HuH-7.5 (cell line): ENCODE data around the gene RNU7-1.
"Not testable (repeated sequence)": the region's sequence is repeated elsewhere in the genome, so short reads cannot be mapped to it uniquely, and the experiment has no call there.

ENCODE experiments used
- DNase-seq: peaks from one replicate; pipeline ENCODE4 v3.0.0; 2011; ENCODE audit warnings: low spot score

RNU7-1 gene

DNA sequence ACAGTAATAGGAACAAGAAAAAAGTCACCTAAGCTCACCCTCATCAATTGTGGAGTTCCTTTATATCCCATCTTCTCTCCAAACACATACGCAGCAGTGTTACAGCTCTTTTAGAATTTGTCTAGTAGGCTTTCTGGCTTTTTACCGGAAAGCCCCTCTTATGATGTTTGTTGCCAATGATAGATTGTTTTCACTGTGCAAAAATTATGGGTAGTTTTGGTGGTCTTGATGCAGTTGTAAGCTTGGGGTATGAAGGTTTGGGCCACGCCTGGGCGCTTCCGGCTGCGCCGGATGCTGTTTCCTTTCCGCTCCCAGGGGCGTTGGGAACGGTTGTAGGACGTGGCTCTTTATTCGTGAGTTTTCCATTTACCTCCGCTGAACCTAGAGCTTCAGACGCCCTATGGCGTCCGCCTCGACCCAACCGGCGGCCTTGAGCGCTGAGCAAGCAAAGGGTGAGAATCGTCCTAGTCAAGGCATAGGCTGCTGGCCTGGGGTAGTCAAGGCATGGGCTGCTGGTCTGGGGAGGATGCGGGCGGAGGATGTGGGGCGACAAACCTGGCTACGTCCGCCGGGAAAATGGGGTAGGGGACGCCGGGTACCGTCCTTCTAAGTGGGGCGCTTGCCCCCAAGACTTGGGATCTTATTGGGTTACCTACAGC is at the start of gene RNU7-1, which contains the start of gene C12orf57:
RNU7-1 (plus strand) TSS at position 95 of the 659 bp plus-strand sequence.
C12orf57 (plus strand) TSS at position 301 of the 659 bp plus-strand sequence; CDS start at position 401, 100 bp downstream.
- DNase-seq = peak; percentile 90

DNA sequence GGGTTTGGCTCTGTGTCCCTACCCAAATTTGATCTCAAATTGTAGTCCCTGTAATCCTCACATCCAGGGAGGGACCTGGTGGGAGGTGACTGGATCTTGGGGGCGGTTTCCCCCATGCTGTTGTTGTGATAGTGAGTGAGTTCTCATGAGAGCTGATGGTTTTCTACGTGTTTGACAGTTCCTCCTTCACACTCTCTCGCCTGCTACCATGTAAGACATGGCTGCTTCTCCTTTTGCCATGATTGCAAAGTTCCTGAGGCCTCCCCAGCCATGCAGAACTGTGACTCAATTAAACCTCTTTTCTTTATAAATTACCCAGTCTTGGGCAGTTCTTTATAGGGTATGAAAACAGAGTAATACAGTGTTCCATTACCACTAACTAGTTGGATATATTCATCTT is 49.3 kb upstream of the RNU7-1 start:
- DNase-seq = no peak

DNA sequence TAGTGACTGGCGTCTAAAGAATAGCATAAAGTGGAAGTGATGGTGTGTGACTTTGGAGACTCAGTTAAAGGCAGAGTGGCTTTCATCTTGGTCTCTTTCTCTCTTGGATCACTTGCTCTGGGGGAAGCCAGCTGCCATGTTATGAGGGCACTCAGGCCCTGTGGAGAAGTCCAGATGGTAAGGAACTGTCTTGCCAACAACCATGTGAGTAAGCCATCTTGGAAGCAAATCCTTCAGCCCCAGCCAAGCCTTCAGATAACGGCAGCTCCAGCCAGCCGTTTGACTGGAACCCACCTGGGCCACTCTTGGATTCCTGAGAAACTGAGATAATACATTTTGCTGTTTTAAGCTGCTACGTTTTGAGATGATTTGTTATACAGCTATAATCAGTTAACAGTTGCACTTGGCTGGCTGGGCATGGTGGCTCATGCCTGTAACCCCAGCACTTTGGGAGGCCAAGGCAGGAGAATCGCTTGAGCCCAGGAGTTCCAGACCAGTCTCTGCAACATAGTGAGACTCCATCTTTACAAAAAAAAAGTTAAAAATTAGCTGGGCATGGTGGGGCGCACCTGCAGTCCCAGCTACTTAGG is 46.7 kb upstream of the RNU7-1 start:
- no peak for DNase-seq

DNA sequence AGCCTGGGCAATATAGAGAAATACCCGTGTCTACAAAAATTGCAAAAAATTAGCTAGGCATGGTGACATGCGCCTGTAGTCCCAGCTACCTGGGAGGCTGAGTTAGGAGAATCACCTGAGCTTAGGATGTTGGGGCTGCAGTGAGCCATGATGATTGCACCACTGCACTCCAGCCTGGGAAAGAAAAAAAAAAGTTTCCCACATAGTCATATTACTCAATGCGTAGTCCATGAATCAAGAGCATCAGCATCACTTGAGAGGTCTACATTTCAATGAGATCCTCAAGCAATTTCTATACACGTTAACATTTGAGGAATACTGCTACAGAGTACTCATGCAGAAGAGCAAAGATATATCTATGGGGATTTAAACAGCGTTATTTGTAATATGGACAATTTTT is 44.2 kb upstream of the RNU7-1 start:
- no peak for DNase-seq

DNA sequence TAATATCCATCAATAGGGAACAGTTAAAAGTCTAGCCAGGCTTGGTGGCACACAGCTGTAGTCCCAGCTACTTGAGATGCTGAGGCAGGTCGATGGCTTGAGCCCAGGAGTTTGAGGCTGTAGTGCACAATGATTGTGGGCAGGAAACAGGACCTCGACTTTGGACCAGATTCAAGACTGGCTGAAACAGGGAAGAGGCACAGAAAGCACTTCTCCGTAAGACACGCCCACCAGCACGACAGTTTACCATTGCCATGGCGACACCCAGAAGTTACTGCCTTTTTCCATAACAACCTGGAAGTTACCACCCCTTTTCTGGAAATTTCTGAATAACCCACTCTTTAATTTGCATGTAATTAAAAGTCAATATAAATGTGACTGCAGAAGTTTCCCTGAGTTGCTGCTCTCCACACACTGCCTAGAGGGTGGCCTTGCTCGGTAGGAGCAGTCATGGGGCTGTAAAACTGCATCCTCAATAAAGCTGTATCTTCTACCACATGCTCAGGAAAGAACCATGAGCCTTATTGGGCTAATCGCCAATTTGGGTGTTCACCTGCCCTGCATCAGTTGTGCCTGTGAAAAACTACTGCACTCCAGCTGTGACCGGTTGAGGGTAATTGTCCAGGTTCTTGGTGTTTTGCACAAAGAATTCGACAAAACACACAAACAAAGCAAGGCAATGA is 43.6 kb upstream of the RNU7-1 start:
- no peak for DNase-seq

DNA sequence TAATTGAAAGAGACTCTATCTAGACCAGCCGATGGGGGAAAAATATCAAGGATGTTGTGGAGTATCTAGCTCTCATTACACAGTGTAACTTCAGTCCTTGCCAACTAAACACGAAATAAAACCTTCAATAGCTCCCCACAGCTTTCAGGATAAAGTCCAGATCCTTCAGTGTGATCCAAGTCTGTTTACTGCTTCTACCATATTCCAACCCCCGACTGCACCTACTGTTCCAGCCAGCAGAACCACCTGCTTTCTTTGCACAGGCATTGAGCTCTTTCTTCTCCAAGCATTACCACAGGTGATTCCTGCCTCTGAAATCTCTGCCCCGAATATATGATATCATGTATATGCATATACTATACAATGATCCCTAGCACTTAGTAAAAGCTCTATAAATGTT is 41.2 kb upstream of the RNU7-1 start:
- no peak for DNase-seq

DNA sequence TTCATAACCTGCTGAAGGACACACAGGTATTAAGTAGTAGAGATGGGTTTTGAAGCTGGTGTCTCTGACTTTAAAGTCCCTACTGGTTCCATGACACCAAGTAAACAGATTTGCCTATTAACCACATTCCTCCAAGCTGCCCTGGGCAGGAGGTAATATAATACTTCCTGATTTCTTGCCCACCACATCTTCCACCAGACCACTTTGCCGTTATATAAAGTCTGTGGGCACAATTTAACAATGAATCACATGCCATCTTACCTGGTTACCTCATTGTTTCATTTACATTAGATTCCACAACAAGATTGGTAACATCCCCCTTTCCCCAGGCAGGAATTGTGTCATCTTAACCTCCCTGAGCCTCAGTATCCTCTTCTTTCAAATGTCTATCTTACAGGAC is 39.9 kb upstream of the RNU7-1 start:
- no peak for DNase-seq

DNA sequence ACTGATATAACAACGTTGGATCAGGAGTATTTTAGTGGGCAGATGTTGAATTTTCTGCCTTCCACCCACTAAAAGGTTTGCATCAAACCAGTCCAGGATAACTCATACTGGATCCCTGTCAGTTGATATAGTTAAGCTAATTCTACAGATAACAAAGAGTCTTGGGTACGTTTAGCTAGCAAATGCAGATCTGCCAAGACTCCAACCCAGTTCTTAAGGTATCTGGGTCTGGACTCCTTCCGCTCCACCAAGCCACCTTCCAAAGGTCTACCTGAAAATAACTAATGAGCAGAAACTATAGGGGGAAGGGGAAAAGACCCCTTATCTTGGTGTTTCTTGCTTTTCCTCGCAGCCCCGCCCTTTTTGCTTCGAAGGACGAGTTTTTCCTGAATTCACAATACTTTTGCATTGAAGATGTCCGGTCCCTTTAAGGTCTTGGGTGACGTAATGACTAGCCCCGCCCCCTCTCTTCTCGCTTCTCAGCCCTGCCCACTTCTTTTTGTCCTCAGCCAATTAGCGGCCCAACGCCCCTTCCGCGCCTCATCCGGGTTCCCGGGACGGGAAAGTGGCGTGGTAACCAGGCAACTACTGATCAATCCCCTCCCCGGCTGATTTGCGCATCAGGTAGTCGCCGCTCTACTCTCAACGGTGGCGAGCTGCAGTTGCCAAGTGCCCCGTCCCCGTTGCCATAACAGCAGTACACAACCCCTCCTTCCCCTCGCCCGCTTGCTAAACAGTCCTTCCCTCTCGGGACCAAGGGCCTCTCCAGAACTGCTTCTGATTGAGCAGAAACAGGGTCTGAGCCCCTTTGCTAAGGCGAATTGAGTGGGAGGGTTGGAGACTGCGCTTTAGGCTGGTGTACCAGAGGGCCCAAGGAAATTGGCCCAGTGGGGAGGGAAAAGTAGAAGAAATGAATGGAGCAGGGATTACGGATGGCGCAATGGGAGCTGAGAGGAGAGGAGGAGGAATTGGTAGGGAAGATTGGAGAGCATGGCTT is 39.0 kb upstream of the RNU7-1 start, which contains the start of gene LRRC23:
LRRC23 (plus strand) TSS at position 543 of the 997 bp plus-strand sequence. CDS start 812 bp downstream, outside the sequence.
- peak; percentile 87 for DNase-seq

DNA sequence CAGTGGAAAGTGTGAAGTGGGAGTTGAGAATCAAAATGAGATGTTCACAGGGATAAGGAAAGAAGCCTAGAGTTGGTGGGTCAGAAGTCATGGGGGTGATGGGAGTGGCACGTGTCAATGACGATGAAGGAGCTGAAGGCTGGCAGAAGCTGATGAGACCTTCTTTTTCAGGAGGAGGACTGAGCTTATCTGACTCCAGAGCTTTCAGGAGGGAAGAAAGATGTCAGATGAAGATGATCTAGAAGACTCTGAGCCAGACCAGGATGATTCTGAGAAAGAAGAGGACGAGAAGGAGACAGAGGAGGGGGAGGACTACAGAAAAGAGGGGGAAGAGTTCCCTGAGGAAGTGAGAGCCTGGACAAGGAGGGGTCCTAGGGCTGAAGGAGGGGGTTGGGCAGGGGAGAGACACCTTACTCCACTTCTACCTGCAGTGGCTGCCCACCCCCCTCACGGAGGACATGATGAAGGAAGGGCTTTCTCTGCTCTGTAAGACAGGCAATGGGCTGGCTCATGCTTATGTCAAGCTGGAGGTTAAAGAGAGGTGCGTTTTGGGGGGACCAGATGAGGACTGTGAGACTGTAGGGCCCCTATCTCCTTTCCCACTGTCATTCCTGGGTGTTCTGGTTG is 38.1 kb upstream of the RNU7-1 start:
- DNase-seq = no peak

DNA sequence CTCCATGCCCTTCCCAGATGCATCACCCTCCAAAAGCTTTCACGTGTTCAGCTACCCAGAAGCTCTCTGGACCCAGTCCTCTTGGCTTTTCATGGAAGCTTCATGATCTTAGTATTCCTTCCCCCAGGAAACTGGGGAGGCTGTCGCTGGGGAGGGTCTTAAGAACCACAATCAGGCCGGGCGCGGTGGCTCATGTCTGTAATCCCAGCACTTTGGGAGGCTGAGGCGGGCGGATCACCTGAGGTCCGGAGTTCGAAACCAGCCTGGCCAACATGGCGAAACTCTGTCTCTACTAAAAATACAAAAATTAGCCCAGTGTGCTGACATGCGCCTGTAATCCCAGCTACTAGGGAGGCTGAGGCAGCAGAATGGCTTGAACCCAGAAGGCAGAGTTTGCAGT is 35.5 kb upstream of the RNU7-1 start:
- DNase-seq = not testable (repeated sequence)

DNA sequence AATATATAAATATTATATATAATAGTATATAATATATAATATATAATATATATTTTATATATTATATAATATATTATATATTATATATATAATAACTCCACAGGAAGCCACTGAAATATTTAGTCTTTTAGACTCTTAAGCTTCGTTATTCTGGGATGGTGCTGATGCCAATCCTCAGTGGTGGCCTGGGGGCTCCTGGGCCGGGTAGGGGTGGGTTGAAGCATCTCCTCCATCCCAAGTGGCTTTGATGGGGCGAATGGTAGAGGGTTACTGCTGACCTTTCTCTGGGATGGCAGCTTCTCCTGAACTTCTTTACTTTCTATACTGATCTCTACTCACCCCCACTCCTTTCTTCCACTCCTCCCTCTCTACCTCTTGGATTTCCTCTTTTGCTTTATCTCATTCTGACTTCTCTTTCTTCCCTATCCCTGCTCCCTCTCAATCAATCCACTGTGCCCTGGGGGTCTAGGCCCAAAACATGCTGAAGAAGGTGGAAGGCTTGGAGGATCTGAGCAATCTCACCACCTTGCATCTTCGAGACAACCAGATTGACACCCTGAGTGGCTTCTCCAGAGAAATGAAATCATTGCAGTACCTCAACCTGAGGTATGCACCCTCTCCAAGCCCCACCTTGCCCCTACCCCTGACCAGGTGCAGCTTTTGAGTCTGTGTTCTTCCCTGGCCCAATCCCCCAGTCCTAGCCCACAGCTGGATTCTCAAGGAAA is 34.0 kb upstream of the RNU7-1 start:
- DNase-seq = no peak

DNA sequence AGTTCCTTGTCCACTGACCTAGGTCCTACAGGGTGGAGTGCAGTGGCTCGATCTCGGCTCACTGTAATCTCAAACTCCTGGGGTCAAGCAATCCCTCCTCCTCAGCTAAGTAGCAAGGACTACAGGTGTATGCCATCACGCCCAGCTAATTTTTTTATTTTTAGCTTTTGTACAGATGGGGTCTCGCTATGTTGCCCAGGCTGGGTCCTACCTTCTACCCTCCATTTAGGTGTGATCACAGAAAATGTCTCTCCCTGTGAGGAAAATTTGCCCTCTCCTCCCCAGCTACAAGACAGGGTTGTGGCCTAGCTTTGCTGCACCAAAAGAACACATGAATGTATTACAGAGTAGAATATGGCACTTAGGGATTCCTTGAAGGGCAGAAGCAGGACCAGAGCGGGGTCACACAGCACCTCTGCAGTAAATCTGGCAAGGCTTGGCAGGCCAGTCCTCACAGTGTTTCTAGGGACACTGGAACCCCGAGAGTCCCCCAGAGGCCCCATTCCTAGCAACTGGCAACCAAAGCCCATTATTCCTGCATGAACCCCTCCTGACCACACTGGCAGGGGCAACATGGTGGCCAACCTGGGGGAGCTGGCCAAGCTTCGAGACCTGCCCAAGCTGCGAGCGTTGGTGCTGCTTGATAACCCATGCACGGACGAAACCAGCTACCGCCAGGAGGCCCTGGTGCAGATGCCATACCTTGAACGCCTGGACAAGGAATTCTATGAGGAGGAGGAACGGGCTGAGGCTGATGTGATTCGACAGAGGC is 31.3 kb upstream of the RNU7-1 start:
- no peak for DNase-seq

DNA sequence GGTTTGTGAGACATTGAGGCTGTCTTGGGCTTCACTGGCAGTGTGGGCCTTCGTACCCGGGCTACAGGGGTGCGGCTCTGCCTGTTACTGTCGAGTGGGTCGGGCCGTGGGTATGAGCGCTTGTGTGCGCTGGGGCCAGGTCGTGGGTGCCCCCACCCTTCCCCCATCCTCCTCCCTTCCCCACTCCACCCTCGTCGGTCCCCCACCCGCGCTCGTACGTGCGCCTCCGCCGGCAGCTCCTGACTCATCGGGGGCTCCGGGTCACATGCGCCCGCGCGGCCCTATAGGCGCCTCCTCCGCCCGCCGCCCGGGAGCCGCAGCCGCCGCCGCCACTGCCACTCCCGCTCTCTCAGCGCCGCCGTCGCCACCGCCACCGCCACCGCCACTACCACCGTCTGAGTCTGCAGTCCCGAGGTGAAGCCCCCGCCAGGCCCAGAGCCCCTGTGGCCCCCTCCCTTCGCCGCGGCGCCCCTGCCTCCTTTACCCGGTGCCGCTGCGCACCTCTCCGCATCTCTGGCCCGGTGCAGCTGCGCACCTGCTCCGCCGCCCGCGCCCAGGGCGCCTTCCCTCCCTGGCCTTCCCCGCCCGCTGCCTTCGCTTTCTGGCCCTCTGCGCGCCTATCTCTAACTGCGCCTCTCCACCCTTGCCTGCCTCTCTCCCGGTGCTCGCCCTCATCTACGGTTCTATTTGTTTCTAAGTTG is 29.2 kb upstream of the RNU7-1 start, which contains the start of gene ENO2:
ENO2 (plus strand) TSS at position 335 of the 701 bp plus-strand sequence. CDS start 1,253 bp downstream, outside the sequence.
- DNase-seq = peak; percentile 54

DNA sequence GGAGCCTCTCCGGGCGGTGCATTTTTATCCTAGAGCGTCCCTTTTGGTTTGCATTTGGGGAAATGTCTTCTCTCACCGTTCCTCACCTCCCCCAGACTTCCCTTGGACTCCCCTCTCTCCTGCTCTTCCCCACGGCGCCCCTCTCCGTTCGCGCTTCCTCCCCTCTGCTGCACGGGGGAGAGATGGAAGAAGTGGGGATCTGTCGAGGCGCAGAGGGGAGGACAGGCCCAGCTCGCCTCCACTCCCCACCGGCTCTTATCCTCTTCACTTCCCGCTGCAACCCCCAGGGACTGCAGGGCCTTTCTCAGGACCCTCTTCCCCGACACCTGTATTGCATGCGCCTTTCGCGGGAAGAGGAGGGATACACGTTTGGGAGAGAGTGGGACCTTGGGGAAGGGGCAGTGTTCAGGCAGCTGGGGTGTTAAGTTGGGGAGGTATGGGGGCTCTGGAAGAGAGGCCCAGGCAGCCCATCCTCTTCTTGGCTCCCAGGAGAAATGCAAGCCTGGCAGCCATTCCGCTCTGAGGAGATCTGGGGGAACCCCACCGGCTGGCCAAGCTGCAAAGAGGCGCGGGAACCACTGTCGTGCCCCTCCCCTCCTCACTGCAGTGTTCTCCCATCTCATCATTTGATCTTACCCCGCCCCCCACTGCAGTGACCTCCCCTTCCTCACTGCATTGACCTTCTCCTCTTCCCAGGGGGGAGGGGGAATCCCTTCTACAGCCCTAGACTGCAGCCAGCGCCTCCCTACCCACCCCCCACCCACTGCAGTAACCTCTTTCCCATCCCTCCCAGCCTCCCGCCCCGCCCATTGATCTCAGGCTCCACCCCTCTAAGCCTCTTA is 28.4 kb upstream of the RNU7-1 start:
- DNase-seq = no peak

DNA sequence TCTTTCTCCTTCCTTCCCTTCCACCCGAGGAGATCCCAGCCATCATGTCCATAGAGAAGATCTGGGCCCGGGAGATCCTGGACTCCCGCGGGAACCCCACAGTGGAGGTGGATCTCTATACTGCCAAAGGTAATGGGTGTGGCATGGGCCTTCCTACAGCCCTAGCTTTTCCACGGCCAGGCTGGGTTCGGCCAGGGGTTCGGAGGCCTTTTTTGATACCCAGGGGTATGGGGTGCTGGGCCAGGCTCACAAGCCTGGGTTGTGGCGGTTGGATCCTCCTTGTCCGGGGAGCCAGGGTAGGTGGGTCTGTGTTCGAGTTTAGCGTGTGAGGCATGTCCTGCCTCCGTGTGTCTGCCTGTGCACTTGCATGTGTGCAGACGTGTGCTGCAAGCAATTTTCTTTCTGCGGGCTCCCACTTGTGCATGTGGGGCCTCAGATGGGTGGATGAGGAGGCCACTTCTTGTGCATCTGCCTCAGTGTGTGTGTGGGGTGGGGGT is 27.8 kb upstream of the RNU7-1 start:
- DNase-seq = no peak

DNA sequence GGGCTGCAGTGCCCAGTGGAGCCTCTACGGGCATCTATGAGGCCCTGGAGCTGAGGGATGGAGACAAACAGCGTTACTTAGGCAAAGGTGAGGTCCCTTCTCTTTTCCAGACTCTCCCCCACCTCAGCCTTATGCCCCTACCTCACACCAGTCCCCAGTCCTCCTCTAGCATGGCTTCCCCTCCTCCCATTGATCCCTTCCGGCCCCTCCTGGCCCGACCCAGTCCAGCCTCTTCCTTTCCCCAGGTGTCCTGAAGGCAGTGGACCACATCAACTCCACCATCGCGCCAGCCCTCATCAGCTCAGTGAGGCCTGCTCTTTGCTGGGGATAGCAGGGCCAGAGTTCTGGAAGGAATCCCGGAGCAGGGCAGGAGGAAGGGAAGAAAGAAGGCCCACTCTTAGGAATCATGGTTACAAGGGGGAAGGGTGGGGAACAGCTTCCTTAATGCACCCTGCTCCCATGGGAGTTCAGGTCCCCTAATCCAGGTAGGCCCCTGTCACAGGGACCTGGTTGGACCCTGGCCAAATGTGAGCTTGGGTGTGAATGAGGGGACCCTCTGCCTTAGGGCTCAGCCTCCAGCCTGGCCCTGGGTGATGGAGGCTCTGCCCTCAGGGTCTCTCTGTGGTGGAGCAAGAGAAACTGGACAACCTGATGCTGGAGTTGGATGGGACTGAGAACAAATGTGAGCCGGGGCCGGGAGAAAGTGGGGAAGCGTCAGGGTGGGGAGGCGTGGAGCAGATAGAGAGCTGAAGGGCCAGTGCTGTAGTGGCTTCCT is 27.0 kb upstream of the RNU7-1 start:
- DNase-seq = no peak
